Hepatocyte (in vitro differentiated cells): Measurements from ENCODE around the gene LDLRAD4. TPM values are rescaled to one million over a fixed set of nuclear protein-coding genes. Genes with fewer than 3 reads are reported as not detected.
"Not testable (repeated sequence)": the region's sequence is repeated elsewhere in the genome, so short reads cannot be mapped to it uniquely, and the experiment has no call there.

Source experiments
- DNase-seq: peaks from one replicate; pipeline ENCODE4 v3.0.0-alpha.2; 2016; ENCODE audit warnings: low spot score
- H2AFZ ChIP-seq: fragments of 200-600 bp; sonication (generic); 2 replicates; pipeline ENCODE4 v1.6.0; 2016; ENCODE audit warnings: antibody characterized with exemption, mild to moderate bottlenecking
- H3K27ac ChIP-seq: fragments of 200-600 bp; sonication (generic); 2 replicates; pipeline ENCODE4 v1.5.1; 2016; ENCODE audit warnings: mild to moderate bottlenecking
- H3K27me3 ChIP-seq: fragments of 200-600 bp; sonication (generic); 2 replicates; pipeline ENCODE4 v1.6.1; 2016
- H3K36me3 ChIP-seq: fragments of 200-600 bp; sonication (generic); replicated peaks from 2 replicates; pipeline ENCODE4 v1.5.1; 2016; ENCODE audit warnings: low read depth; ENCODE audit not compliant: insufficient read depth
- H3K4me1 ChIP-seq: fragments of 200-600 bp; sonication (generic); 2 replicates; pipeline ENCODE4 v1.5.1; 2016; ENCODE audit warnings: mild to moderate bottlenecking, moderate library complexity; ENCODE audit not compliant: insufficient read depth
- H3K4me2 ChIP-seq: fragments of 200-600 bp; sonication (generic); 2 replicates; pipeline ENCODE4 v1.6.0; 2016
- H3K4me3 ChIP-seq: fragments of 200-600 bp; sonication (generic); 2 replicates; pipeline ENCODE4 v1.5.1; 2016; ENCODE audit warnings: mild to moderate bottlenecking
- H3K79me2 ChIP-seq: fragments of 200-600 bp; sonication (generic); 2 replicates; pipeline ENCODE4 v1.6.0; 2017; ENCODE audit warnings: mild to moderate bottlenecking
- H3K9me2 ChIP-seq: fragments of 200-600 bp; sonication (generic); replicated peaks from 2 replicates; pipeline ENCODE4 v1.6.0; 2017; ENCODE audit warnings: mild to moderate bottlenecking; ENCODE audit not compliant: insufficient read depth
- H3K9me3 ChIP-seq: fragments of 200-600 bp; sonication (generic); 2 replicates; pipeline ENCODE4 v1.5.1; 2016; ENCODE audit warnings: low read depth, mild to moderate bottlenecking
- H4K20me1 ChIP-seq: fragments of 200-600 bp; sonication (generic); 2 replicates; pipeline ENCODE4 v1.6.0; 2016; ENCODE audit warnings: mild to moderate bottlenecking; ENCODE audit not compliant: insufficient read depth, poor library complexity, severe bottlenecking
- CTCF ChIP-seq: fragments of 200-600 bp; sonication (generic); IDR thresholded peaks from 2 replicates; pipeline ENCODE4 v1.5.1; 2016; ENCODE audit warnings: antibody characterized with exemption, mild to moderate bottlenecking; ENCODE audit not compliant: poor library complexity
- EZH2 ChIP-seq: fragments of 200-600 bp; sonication (generic); IDR thresholded peaks from 2 replicates; pipeline ENCODE4 v1.6.1; 2016; ENCODE audit warnings: antibody characterized with exemption, mild to moderate bottlenecking, borderline replicate concordance
- EZH2phosphoT487 ChIP-seq: fragments of 200-600 bp; sonication (generic); IDR thresholded peaks from one replicate; pipeline ENCODE4 v1.6.1; 2018; ENCODE audit warnings: antibody characterized with exemption, mild to moderate bottlenecking, low read depth, moderate library complexity; ENCODE audit not compliant: unreplicated experiment, severe bottlenecking
- WGBS: methylation state at CpG from one replicate; pipeline ENCODE4 v1.1.6; 2016; ENCODE audit warnings: low lambda C conversion rate; ENCODE audit errors: missing lambda C conversion rate; 5-methylcytosine and 5-hydroxymethylcytosine counted together
- polyA plus RNA-seq: library from polyadenylated mRNA; unstranded; fragments of >200 nt; fragmentation: Nextera tagmentation; extraction: Ambion mirVana; gene quantifications from 2 replicates; pipeline ENCODE4 v1.2.1, GENCODE V29; 2016
- total RNA-seq: library from RNA; depleted of rRNA; stranded (reverse); fragments of >200 nt; gene quantifications from 2 replicates; pipeline ENCODE4 v1.2.3, GENCODE V29; 2014

LDLRAD4 gene
- total and polyA plus RNA-seq, 2 experiments from 2014 or later = 15.1 to 29.0 TPM

DNA sequence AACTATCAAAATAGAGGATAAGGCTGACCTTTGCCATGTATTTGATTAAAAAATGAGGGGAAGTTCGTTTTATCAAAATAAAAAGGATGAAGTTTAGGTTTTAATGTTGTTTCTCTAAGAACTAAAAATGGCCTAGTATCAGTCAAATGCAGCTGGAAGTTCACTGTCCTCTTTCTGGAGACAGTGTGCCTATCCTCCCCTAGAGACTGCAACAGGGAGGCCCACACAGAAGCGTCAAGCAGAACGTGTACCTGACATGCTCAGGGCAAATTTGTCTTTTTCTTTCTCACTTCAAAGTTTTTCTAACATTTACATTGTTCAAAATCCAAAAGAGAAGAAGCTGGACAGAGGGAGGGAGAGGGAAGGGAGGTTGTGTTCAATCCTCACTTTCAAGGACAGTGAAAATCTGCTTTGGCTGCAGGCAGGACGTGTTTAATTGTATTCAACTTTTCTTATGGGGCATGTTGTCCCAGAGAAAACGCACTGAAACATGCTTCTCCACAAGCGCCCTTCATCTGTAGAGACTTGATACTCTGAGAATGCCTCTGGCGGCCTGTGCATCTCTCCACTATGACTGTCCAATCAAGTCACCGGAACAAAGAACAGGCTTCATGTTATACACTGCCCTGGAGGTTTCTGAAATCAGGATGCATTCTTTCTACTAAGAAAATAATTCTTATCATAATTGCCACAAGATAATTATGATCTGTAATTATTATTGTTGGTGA, 442.7 kb downstream of the LDLRAD4 start:
- no peak overlapping the region for H3K27ac ChIP-seq
- H3K9me3 ChIP-seq = no peaks in the 10 kb centered on the region
- TF ChIP-seq CTCF = no peak
- TF ChIP-seq EZH2 = no peak
- TF ChIP-seq EZH2phosphoT487 = no peak
- no peak overlapping the region for H3K4me2 ChIP-seq
- no peak overlapping the region for H2AFZ ChIP-seq
- 85% methylated on average over 8 of the region's 8 CpGs for WGBS
- H3K9me2 ChIP-seq = no peaks in the 10 kb centered on the region
- no peaks in the 10 kb centered on the region for H3K36me3 ChIP-seq
- no peaks in the 10 kb centered on the region for H4K20me1 ChIP-seq
- H3K4me1 ChIP-seq = no peaks in the 10 kb centered on the region
- H3K27me3 ChIP-seq = no peaks in the 10 kb centered on the region
- H3K4me3 ChIP-seq = no peak overlapping the region
- no peaks in the 10 kb centered on the region for H3K79me2 ChIP-seq
- no peak for DNase-seq

- H3K27ac ChIP-seq = no peak overlapping the region
- TF ChIP-seq EZH2phosphoT487 (no peak), CTCF (no peak), EZH2 (no peak)
- no peaks in the 10 kb centered on the region for H3K9me3 ChIP-seq
- no peak overlapping the region for H3K4me3 ChIP-seq
- H2AFZ ChIP-seq = no peak overlapping the region
- no peak overlapping the region for H3K4me2 ChIP-seq
- H3K9me2 ChIP-seq = no peaks in the 10 kb centered on the region
- DNase-seq = no peak
- H4K20me1 ChIP-seq = no peaks in the 10 kb centered on the region
- 97% methylated on average over 2 of the region's 2 CpGs for WGBS
- H3K27me3 ChIP-seq = no peaks in the 10 kb centered on the region
- no peaks in the 10 kb centered on the region for H3K36me3 ChIP-seq
- no peaks in the 10 kb centered on the region for H3K4me1 ChIP-seq
- H3K79me2 ChIP-seq = no peaks in the 10 kb centered on the region
Measured at GRCh38 chr18:13661779-13662256, 443.3 kb downstream of the LDLRAD4 start.

DNA sequence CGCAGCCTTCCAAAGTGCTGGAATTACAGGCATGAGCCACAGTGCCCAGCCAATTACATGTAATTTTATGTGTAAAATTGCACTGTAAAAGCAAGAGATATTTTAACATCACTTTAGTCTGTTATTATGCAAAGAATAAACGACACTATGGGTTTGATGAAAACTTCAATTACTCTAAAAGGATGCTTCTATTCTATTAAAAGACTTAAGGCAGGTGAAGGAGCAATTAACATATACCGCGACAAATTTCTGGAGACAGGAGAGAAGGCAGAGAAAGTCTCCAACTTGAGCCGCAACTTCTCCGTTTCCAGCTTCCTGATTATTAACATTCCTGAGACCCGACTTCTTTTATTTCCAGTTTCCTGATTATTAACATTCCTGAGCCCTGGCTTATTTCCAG, 454.1 kb downstream of the LDLRAD4 start:
- Histone ChIP-seq H3K4me2 (no peak overlapping the region), H3K9me2 (no peaks in the 10 kb centered on the region), H3K79me2 (no peaks in the 10 kb centered on the region), H3K9me3 (no peaks in the 10 kb centered on the region), H3K27me3 (no peaks in the 10 kb centered on the region), H2AFZ (no peak overlapping the region), H3K36me3 (no peaks in the 10 kb centered on the region), H3K4me3 (no peak overlapping the region), H4K20me1 (no peaks in the 10 kb centered on the region), H3K4me1 (no peaks in the 10 kb centered on the region), H3K27ac (no peak overlapping the region)
- WGBS = 84% methylated on average over 7 of the region's 7 CpGs
- no peak for TF ChIP-seq CTCF
- TF ChIP-seq EZH2phosphoT487 = no peak
- TF ChIP-seq EZH2 = no peak
- no peak for DNase-seq

GRCh38 chr18:13676471-13676870, 457.9 kb downstream of the LDLRAD4 start:
- Histone ChIP-seq H3K27me3 (no peaks in the 10 kb centered on the region), H3K79me2 (peaks cover 3% of the 10 kb centered on the region), H3K36me3 (no peaks in the 10 kb centered on the region), H3K4me1 (no peaks in the 10 kb centered on the region), H3K27ac (no peak overlapping the region), H3K9me2 (no peaks in the 10 kb centered on the region), H3K9me3 (no peaks in the 10 kb centered on the region), H3K4me3 (no peak overlapping the region), H2AFZ (no peak overlapping the region), H3K4me2 (no peak overlapping the region), H4K20me1 (no peaks in the 10 kb centered on the region)
- WGBS = 94% methylated on average over 6 of the region's 6 CpGs
- no peak for TF ChIP-seq EZH2phosphoT487
- no peak for TF ChIP-seq EZH2
- TF ChIP-seq CTCF = no peak
- no peak for DNase-seq

DNA sequence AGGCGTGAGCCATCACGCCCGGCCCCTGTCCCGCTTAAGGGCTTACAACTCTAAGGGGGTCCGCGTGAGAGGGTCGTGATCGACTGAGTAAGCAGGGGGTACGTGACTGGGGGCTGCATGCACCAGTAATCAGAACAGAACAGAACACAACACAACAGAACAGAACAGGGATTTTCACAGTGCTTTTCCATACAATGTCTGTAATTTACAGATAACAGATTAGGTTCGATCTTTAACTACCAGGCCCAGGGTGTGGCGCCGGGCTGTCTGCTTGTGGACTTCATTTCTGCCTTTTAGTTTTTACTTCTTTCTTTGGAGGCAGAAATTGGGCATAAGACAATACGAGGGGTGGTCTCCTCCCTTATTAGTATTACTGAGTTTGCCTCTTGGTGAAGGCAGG, 458.8 kb downstream of the LDLRAD4 start:
- not testable (repeated sequence) for H3K27ac ChIP-seq, H3K4me1 ChIP-seq, DNase-seq, H3K9me2 ChIP-seq, H3K4me2 ChIP-seq, H3K36me3 ChIP-seq, H3K27me3 ChIP-seq, H3K4me3 ChIP-seq, H3K79me2 ChIP-seq, H2AFZ ChIP-seq, H4K20me1 ChIP-seq, H3K9me3 ChIP-seq
- WGBS = 95% methylated on average over 13 of the region's 13 CpGs
